Hepatocyte (in vitro differentiated cells): ENCODE measurements around the gene TTC14. TPM values are rescaled to one million over a fixed set of nuclear protein-coding genes. Genes with fewer than 3 reads are reported as not detected.

ENCODE experiments used
- DNase-seq: peaks from one replicate; pipeline ENCODE4 v3.0.0-alpha.2; 2016; ENCODE audit warnings: low spot score
- H2AFZ ChIP-seq: fragments of 200-600 bp; sonication (generic); 2 replicates; pipeline ENCODE4 v1.6.0; 2016; ENCODE audit warnings: antibody characterized with exemption, mild to moderate bottlenecking
- H3K27ac ChIP-seq: fragments of 200-600 bp; sonication (generic); 2 replicates; pipeline ENCODE4 v1.5.1; 2016; ENCODE audit warnings: mild to moderate bottlenecking
- H3K27me3 ChIP-seq: fragments of 200-600 bp; sonication (generic); 2 replicates; pipeline ENCODE4 v1.6.1; 2016
- H3K36me3 ChIP-seq: fragments of 200-600 bp; sonication (generic); replicated peaks from 2 replicates; pipeline ENCODE4 v1.5.1; 2016; ENCODE audit warnings: low read depth; ENCODE audit not compliant: insufficient read depth
- H3K4me1 ChIP-seq: fragments of 200-600 bp; sonication (generic); 2 replicates; pipeline ENCODE4 v1.5.1; 2016; ENCODE audit warnings: mild to moderate bottlenecking, moderate library complexity; ENCODE audit not compliant: insufficient read depth
- H3K4me2 ChIP-seq: fragments of 200-600 bp; sonication (generic); 2 replicates; pipeline ENCODE4 v1.6.0; 2016
- H3K4me3 ChIP-seq: fragments of 200-600 bp; sonication (generic); 2 replicates; pipeline ENCODE4 v1.5.1; 2016; ENCODE audit warnings: mild to moderate bottlenecking
- H3K79me2 ChIP-seq: fragments of 200-600 bp; sonication (generic); 2 replicates; pipeline ENCODE4 v1.6.0; 2017; ENCODE audit warnings: mild to moderate bottlenecking
- H3K9me2 ChIP-seq: fragments of 200-600 bp; sonication (generic); replicated peaks from 2 replicates; pipeline ENCODE4 v1.6.0; 2017; ENCODE audit warnings: mild to moderate bottlenecking; ENCODE audit not compliant: insufficient read depth
- H3K9me3 ChIP-seq: fragments of 200-600 bp; sonication (generic); 2 replicates; pipeline ENCODE4 v1.5.1; 2016; ENCODE audit warnings: low read depth, mild to moderate bottlenecking
- H4K20me1 ChIP-seq: fragments of 200-600 bp; sonication (generic); 2 replicates; pipeline ENCODE4 v1.6.0; 2016; ENCODE audit warnings: mild to moderate bottlenecking; ENCODE audit not compliant: insufficient read depth, poor library complexity, severe bottlenecking
- EZH2 ChIP-seq: fragments of 200-600 bp; sonication (generic); IDR thresholded peaks from 2 replicates; pipeline ENCODE4 v1.6.1; 2016; ENCODE audit warnings: antibody characterized with exemption, mild to moderate bottlenecking, borderline replicate concordance
- EZH2phosphoT487 ChIP-seq: fragments of 200-600 bp; sonication (generic); IDR thresholded peaks from one replicate; pipeline ENCODE4 v1.6.1; 2018; ENCODE audit warnings: antibody characterized with exemption, mild to moderate bottlenecking, low read depth, moderate library complexity; ENCODE audit not compliant: unreplicated experiment, severe bottlenecking
- WGBS: methylation state at CpG from one replicate; pipeline ENCODE4 v1.1.6; 2016; ENCODE audit warnings: low lambda C conversion rate; ENCODE audit errors: missing lambda C conversion rate; 5-methylcytosine and 5-hydroxymethylcytosine counted together
- polyA plus RNA-seq: library from polyadenylated mRNA; unstranded; fragments of >200 nt; fragmentation: Nextera tagmentation; extraction: Ambion mirVana; gene quantifications from 2 replicates; pipeline ENCODE4 v1.2.1, GENCODE V29; 2016
- total RNA-seq: library from RNA; depleted of rRNA; stranded (reverse); fragments of >200 nt; gene quantifications from 2 replicates; pipeline ENCODE4 v1.2.3, GENCODE V29; 2014
- TF ChIP-seq, protein P1 (sequence below): fragments of 200-600 bp; sonication (generic); IDR thresholded peaks from 2 replicates; pipeline ENCODE4 v1.5.1; 2016; ENCODE audit warnings: antibody characterized with exemption, mild to moderate bottlenecking; ENCODE audit not compliant: poor library complexity

The TTC14 gene
- total and polyA plus RNA-seq, 2 experiments from 2014 or later = 21.5 to 45.3 TPM

DNA sequence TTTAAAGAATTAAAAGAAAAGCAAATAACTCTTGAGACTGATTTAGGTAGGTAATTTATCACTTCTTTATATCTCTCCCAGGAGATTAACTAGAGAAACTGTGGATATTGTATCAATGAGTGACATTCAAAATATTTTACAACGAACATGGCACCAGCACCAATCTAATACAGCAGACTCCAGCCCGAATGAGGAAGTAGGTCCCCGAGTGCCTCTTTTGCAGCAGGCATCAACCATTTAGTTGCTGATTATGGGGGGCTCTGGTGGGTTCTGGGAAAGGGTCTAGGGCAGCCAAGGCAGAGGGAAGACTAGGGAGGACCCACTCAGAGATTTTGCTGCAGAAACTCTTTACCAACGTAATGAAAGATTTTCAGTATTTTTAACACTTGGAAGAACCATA lies 31.7 kb upstream of the TTC14 start:
- Histone ChIP-seq H3K36me3 (no peaks in the 10 kb centered on the region), H3K9me2 (no peaks in the 10 kb centered on the region), H3K27me3 (no peaks in the 10 kb centered on the region), H2AFZ (no peak overlapping the region), H3K4me3 (no peak overlapping the region), H4K20me1 (no peaks in the 10 kb centered on the region), H3K4me1 (no peaks in the 10 kb centered on the region), H3K79me2 (no peaks in the 10 kb centered on the region), H3K9me3 (no peaks in the 10 kb centered on the region), H3K27ac (no peak overlapping the region), H3K4me2 (no peak overlapping the region)
- TF ChIP-seq, protein P1, sequence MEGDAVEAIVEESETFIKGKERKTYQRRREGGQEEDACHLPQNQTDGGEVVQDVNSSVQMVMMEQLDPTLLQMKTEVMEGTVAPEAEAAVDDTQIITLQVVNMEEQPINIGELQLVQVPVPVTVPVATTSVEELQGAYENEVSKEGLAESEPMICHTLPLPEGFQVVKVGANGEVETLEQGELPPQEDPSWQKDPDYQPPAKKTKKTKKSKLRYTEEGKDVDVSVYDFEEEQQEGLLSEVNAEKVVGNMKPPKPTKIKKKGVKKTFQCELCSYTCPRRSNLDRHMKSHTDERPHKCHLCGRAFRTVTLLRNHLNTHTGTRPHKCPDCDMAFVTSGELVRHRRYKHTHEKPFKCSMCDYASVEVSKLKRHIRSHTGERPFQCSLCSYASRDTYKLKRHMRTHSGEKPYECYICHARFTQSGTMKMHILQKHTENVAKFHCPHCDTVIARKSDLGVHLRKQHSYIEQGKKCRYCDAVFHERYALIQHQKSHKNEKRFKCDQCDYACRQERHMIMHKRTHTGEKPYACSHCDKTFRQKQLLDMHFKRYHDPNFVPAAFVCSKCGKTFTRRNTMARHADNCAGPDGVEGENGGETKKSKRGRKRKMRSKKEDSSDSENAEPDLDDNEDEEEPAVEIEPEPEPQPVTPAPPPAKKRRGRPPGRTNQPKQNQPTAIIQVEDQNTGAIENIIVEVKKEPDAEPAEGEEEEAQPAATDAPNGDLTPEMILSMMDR = no peak
- TF ChIP-seq EZH2 = no peak
- TF ChIP-seq EZH2phosphoT487 = no peak
- 79% methylated on average over 4 of the region's 4 CpGs for WGBS
- no peak for DNase-seq

DNA sequence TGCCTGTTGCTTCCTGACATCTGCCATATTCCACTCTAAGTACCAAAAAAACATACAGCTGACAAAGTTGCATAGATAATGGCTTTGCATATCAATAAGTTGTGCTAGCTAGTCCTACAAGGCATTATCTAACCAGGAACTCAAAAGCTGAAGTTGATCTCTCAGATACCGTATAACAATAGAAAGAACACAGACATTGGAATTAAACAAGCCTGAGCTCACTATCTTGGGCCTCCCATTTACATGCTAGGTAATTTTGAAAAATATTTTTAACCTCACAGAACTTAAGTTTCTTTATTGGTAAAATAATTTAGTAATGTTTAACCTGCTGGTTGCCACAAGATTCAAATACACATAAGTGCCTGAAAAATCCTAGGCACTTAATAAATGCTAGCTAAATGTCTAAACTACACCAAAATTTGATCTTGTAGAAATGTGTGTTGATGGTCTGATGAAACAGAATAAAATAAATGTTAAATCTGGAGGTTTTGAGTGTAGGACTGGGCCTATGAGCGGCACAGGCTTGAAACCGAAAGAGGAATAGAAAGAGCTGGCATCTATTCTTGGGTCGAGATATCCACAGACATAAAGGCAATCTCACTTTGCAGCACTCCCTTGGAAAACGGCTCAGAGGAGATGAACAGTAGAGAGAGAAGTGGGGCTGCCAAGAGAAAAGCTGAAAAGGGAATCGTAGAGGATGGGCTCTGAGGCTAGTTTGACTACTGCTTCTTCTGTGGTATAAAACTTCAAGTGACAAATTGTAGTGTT lies 29.9 kb upstream of the TTC14 start:
- no peaks in the 10 kb centered on the region for H3K4me1 ChIP-seq
- no peaks in the 10 kb centered on the region for H3K9me3 ChIP-seq
- no peak overlapping the region for H2AFZ ChIP-seq
- H3K9me2 ChIP-seq = no peaks in the 10 kb centered on the region
- H3K4me2 ChIP-seq = no peak overlapping the region
- H3K36me3 ChIP-seq = no peaks in the 10 kb centered on the region
- DNase-seq = no peak
- H4K20me1 ChIP-seq = no peaks in the 10 kb centered on the region
- no peaks in the 10 kb centered on the region for H3K27me3 ChIP-seq
- TF ChIP-seq EZH2 (no peak), EZH2phosphoT487 (no peak)
- TF ChIP-seq, protein P1 = no peak
- H3K79me2 ChIP-seq = no peaks in the 10 kb centered on the region
- 78% methylated on average over 6 of the region's 6 CpGs for WGBS
- H3K27ac ChIP-seq = no peak overlapping the region
- no peak overlapping the region for H3K4me3 ChIP-seq

DNA sequence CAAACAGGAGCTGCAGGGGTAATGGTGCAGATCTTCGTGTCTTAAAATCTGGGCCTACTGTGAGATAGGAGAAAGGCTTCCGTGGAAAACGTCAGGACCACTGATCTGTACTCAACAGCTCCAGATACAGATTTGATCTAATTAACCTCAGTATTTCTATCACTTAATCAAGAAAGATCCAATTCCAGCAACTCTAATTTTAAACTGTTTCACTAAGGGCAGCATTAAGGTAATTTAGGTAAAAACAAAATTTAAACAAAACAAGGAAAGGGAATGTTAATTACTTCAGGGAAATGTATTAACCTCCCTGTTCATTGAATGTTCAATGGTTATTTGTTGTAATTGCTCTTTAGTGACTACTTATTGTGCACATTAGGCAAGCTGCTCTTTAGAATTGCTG lies 26.4 kb upstream of the TTC14 start:
- no peaks in the 10 kb centered on the region for H3K9me2 ChIP-seq
- H2AFZ ChIP-seq = no peak overlapping the region

More for the DNA sequence above, 26.4 kb upstream of the TTC14 start:
- Histone ChIP-seq H3K4me3 (no peak overlapping the region), H3K9me3 (no peaks in the 10 kb centered on the region), H3K27ac (no peak overlapping the region), H3K4me1 (no peaks in the 10 kb centered on the region), H3K4me2 (no peak overlapping the region), H3K27me3 (peaks cover 4% of the 10 kb centered on the region), H4K20me1 (no peaks in the 10 kb centered on the region), H3K79me2 (no peaks in the 10 kb centered on the region), H3K36me3 (no peaks in the 10 kb centered on the region)
- TF ChIP-seq EZH2 (no peak), EZH2phosphoT487 (no peak)
- TF ChIP-seq, protein P1 = no peak
- WGBS = 78% methylated on average over 3 of the region's 3 CpGs
- no peak for DNase-seq
